A549 (cell line): ENCODE measurements around the gene CALM1.

ENCODE experiments used
- EP300 ChIP-seq, 2 experiments: fragments of >200 bp; sonication (Bioruptor Twin); formaldehyde crosslinking; IDR thresholded peaks; 2 replicates in 1 of 2; 3 replicates in 1 of 2; pipeline ENCODE4 v1.6.1; 2016 to 2017
- MAFK ChIP-seq: fragments of 450-650 bp; IDR thresholded peaks from 2 replicates; pipeline ENCODE4 v1.6.1; 2014; ENCODE audit not compliant: partially characterized antibody
- MAZ ChIP-seq: fragments of 150-350 bp; IDR thresholded peaks from 2 replicates; pipeline ENCODE4 v1.6.1; 2014; ENCODE audit warnings: antibody characterized with exemption, low read depth, low read length, borderline replicate concordance
- POLR2A ChIP-seq: IDR thresholded peaks from 2 replicates; pipeline ENCODE4 v1.6.1; 2012; ENCODE audit warnings: mild to moderate bottlenecking, low read length
- RAD21 ChIP-seq, 2 experiments: fragments of >200 bp in 1 of 2; sonication (Bioruptor Twin) in 1 of 2; formaldehyde crosslinking in 1 of 2; IDR thresholded peaks in 1 of 2; conservative IDR thresholded peaks in 1 of 2; 2 replicates in 1 of 2; 3 replicates in 1 of 2; pipeline ENCODE4 v1.6.1; 2012 to 2018; ENCODE audit warnings: inconsistent platforms in 1 of 2
- RCOR1 ChIP-seq: fragments of 150-350 bp; IDR thresholded peaks from 2 replicates; pipeline ENCODE4 v1.6.1; 2014; ENCODE audit warnings: antibody characterized with exemption, low read length, low read depth
- RFX5 ChIP-seq: fragments of 450-650 bp; IDR thresholded peaks from 2 replicates; pipeline ENCODE4 v1.7.1; 2014; ENCODE audit warnings: antibody characterized with exemption, mild to moderate bottlenecking, moderate library complexity
- RNF2 ChIP-seq: fragments of 200-600 bp; sonication (generic); IDR thresholded peaks from 2 replicates; pipeline ENCODE4 v1.6.1; 2016; ENCODE audit warnings: low read depth, mild to moderate bottlenecking, antibody characterized with exemption, moderate library complexity, borderline replicate concordance
- SREBF2 ChIP-seq: fragments of 450-650 bp; IDR thresholded peaks from 2 replicates; pipeline ENCODE4 v1.6.1; 2014; ENCODE audit warnings: mild to moderate bottlenecking, moderate library complexity
- USF2 ChIP-seq: fragments of 450-650 bp; IDR thresholded peaks from 2 replicates; pipeline ENCODE4 v1.6.1; 2014; ENCODE audit warnings: antibody characterized with exemption
- TF ChIP-seq, protein P1 (sequence below): fragments of >200 bp; sonication (Bioruptor Twin); formaldehyde crosslinking; IDR thresholded peaks from 3 replicates; pipeline ENCODE4 v1.5.1; 2016
- TF ChIP-seq, protein P2 (sequence below): IDR thresholded peaks from 2 replicates; pipeline ENCODE4 v1.6.1; 2012

DNA sequence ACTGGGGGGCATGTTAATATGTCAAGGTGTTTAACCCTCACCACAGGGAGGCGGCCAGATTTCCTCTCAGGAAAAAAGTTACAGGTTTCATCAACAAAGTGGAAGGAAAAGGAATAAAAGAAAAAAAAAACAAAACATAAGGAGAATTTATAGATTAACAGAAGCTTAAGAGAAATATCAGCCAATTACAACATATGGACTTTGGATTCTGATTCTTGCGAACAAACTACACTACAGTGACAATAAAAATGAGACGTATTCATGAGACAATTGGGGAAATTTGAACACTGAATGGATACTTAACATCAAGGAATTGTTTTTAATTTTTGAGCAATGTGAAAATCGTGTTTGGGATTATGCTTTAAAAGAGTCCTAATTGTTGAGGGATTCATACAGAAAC, 60.4 kb downstream of the CALM1 start:
- TF ChIP-seq MAFK: no peak
- no peak for TF ChIP-seq RCOR1
- TF ChIP-seq, protein P1, sequence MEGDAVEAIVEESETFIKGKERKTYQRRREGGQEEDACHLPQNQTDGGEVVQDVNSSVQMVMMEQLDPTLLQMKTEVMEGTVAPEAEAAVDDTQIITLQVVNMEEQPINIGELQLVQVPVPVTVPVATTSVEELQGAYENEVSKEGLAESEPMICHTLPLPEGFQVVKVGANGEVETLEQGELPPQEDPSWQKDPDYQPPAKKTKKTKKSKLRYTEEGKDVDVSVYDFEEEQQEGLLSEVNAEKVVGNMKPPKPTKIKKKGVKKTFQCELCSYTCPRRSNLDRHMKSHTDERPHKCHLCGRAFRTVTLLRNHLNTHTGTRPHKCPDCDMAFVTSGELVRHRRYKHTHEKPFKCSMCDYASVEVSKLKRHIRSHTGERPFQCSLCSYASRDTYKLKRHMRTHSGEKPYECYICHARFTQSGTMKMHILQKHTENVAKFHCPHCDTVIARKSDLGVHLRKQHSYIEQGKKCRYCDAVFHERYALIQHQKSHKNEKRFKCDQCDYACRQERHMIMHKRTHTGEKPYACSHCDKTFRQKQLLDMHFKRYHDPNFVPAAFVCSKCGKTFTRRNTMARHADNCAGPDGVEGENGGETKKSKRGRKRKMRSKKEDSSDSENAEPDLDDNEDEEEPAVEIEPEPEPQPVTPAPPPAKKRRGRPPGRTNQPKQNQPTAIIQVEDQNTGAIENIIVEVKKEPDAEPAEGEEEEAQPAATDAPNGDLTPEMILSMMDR: no peak
- TF ChIP-seq SREBF2: no peak
- no peak for TF ChIP-seq POLR2A
- TF ChIP-seq RAD21 (conservative IDR thresholded peaks at IDR 0.05 in 1 of 2, IDR thresholded peaks at IDR 0.05 in 1 of 2): no peak
- TF ChIP-seq EP300 (IDR thresholded peaks at IDR 0.05): no peak
- TF ChIP-seq RFX5: no peak
- TF ChIP-seq USF2: no peak
- TF ChIP-seq RNF2: no peak
- TF ChIP-seq MAZ: no peak
- TF ChIP-seq, protein P2, sequence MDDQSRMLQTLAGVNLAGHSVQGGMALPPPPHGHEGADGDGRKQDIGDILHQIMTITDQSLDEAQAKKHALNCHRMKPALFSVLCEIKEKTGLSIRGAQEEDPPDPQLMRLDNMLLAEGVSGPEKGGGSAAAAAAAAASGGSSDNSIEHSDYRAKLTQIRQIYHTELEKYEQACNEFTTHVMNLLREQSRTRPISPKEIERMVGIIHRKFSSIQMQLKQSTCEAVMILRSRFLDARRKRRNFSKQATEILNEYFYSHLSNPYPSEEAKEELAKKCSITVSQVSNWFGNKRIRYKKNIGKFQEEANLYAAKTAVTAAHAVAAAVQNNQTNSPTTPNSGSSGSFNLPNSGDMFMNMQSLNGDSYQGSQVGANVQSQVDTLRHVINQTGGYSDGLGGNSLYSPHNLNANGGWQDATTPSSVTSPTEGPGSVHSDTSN: no peak
